ENCODE results near the gene MINAR2.

GRCh38 chr5:129804705-129805104 lies 56.8 kb downstream of the MINAR2 start:
- TF ChIP-seq CTCF (conservative IDR thresholded peaks at IDR 0.05; ENCODE audit: low read depth in 2 of 2) (no peak), POLR2AphosphoS5 (IDR thresholded peaks at IDR 0.05; ENCODE audit: low read depth) (no peak), JUNB (IDR thresholded peaks at IDR 0.05; ENCODE audit: unreplicated experiment) (no peak), EZH2phosphoT487 (IDR thresholded peaks at IDR 0.05; ENCODE audit: unreplicated experiment) (no peak), ZNF114 (CRISPR knock-in tag; IDR thresholded peaks at IDR 0.05) (no peak), CREB1 (CRISPR knock-in tag; IDR thresholded peaks at IDR 0.05; ENCODE audit: low read depth) (no peak), EZH2 (IDR thresholded peaks at IDR 0.05; ENCODE audit: low read depth, unreplicated experiment) (no peak), ZNF331 (CRISPR knock-in tag; IDR thresholded peaks at IDR 0.05; ENCODE audit: low read depth) (no peak), ETS1 (IDR thresholded peaks at IDR 0.05) (no peak), NANOG (IDR thresholded peaks at IDR 0.05; ENCODE audit: borderline replicate concordance) (no peak)
- TF ChIP-seq, protein P1, sequence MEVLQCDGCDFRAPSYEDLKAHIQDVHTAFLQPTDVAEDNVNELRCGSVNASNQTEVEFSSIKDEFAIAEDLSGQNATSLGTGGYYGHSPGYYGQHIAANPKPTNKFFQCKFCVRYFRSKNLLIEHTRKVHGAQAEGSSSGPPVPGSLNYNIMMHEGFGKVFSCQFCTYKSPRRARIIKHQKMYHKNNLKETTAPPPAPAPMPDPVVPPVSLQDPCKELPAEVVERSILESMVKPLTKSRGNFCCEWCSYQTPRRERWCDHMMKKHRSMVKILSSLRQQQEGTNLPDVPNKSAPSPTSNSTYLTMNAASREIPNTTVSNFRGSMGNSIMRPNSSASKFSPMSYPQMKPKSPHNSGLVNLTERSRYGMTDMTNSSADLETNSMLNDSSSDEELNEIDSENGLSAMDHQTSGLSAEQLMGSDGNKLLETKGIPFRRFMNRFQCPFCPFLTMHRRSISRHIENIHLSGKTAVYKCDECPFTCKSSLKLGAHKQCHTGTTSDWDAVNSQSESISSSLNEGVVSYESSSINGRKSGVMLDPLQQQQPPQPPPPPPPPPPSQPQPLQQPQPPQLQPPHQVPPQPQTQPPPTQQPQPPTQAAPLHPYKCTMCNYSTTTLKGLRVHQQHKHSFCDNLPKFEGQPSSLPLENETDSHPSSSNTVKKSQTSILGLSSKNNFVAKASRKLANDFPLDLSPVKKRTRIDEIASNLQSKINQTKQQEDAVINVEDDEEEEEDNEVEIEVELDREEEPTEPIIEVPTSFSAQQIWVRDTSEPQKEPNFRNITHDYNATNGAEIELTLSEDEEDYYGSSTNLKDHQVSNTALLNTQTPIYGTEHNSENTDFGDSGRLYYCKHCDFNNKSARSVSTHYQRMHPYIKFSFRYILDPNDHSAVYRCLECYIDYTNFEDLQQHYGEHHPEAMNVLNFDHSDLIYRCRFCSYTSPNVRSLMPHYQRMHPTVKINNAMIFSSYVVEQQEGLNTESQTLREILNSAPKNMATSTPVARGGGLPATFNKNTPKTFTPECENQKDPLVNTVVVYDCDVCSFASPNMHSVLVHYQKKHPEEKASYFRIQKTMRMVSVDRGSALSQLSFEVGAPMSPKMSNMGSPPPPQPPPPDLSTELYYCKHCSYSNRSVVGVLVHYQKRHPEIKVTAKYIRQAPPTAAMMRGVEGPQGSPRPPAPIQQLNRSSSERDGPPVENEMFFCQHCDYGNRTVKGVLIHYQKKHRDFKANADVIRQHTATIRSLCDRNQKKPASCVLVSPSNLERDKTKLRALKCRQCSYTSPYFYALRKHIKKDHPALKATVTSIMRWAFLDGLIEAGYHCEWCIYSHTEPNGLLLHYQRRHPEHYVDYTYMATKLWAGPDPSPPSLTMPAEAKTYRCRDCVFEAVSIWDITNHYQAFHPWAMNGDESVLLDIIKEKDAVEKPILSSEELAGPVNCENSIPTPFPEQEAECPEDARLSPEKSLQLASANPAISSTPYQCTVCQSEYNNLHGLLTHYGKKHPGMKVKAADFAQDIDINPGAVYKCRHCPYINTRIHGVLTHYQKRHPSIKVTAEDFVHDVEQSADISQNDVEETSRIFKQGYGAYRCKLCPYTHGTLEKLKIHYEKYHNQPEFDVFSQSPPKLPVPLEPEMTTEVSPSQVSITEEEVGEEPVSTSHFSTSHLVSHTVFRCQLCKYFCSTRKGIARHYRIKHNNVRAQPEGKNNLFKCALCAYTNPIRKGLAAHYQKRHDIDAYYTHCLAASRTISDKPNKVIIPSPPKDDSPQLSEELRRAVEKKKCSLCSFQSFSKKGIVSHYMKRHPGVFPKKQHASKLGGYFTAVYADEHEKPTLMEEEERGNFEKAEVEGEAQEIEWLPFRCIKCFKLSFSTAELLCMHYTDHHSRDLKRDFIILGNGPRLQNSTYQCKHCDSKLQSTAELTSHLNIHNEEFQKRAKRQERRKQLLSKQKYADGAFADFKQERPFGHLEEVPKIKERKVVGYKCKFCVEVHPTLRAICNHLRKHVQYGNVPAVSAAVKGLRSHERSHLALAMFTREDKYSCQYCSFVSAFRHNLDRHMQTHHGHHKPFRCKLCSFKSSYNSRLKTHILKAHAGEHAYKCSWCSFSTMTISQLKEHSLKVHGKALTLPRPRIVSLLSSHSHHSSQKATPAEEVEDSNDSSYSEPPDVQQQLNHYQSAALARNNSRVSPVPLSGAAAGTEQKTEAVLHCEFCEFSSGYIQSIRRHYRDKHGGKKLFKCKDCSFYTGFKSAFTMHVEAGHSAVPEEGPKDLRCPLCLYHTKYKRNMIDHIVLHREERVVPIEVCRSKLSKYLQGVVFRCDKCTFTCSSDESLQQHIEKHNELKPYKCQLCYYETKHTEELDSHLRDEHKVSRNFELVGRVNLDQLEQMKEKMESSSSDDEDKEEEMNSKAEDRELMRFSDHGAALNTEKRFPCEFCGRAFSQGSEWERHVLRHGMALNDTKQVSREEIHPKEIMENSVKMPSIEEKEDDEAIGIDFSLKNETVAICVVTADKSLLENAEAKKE (CRISPR knock-in tag; IDR thresholded peaks at IDR 0.05) = no peak
- TF ChIP-seq, protein P2, sequence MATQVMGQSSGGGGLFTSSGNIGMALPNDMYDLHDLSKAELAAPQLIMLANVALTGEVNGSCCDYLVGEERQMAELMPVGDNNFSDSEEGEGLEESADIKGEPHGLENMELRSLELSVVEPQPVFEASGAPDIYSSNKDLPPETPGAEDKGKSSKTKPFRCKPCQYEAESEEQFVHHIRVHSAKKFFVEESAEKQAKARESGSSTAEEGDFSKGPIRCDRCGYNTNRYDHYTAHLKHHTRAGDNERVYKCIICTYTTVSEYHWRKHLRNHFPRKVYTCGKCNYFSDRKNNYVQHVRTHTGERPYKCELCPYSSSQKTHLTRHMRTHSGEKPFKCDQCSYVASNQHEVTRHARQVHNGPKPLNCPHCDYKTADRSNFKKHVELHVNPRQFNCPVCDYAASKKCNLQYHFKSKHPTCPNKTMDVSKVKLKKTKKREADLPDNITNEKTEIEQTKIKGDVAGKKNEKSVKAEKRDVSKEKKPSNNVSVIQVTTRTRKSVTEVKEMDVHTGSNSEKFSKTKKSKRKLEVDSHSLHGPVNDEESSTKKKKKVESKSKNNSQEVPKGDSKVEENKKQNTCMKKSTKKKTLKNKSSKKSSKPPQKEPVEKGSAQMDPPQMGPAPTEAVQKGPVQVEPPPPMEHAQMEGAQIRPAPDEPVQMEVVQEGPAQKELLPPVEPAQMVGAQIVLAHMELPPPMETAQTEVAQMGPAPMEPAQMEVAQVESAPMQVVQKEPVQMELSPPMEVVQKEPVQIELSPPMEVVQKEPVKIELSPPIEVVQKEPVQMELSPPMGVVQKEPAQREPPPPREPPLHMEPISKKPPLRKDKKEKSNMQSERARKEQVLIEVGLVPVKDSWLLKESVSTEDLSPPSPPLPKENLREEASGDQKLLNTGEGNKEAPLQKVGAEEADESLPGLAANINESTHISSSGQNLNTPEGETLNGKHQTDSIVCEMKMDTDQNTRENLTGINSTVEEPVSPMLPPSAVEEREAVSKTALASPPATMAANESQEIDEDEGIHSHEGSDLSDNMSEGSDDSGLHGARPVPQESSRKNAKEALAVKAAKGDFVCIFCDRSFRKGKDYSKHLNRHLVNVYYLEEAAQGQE (IDR thresholded peaks at IDR 0.05; ENCODE audit: unreplicated experiment) = no peak

All from GM23338 (cell line).